Stimulated activated naive CD4-positive, alpha-beta T cell treated with Interleukin-2 at 50 U/mL for 16 hours (primary cell): ENCODE data around the gene DPYD.

Experiments used
- DNase-seq: peaks from one replicate; lab custom pipeline; 2025; lab: John Stamatoyannopoulos, UW

DPYD gene

DNA sequence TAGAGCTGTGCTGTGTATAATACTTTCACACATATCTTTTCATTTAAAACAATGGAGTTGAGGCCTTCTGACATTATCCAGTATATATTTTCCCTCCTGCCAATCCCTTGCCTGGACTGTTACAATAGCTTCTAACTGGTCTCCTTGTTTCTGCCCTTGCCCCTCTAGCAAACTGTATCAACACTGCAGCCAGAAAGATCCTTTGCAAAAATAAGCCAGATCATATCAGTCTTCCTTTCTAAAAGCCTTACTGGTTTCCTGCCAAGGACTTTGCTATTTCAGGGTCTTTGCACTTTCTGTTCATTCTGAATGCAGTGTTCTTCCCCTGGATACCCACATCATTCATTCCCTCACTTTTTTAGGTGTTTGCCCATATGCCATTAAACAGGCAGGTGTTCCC lies 829.2 kb downstream of the DPYD start:
- DNase-seq: no peak

DNA sequence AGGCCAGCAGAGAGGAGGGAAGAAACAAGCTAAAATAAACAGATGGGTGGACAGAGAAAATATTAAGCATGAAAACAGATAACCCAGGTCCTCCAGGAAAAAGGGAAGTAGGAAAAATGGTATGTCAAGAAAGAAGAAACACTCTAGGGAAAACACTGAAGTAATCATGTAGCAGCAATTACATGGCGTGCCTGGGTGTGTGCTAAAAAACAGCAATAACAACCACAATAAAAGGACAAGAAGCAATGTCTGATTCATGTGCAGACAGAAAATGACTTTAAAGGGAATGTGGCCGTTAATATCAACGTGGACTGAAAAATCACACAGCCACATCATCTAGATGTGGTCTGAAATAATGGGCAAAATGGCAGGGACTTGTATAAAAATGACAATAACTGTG lies 829.6 kb downstream of the DPYD start:
- no peak for DNase-seq

DNA sequence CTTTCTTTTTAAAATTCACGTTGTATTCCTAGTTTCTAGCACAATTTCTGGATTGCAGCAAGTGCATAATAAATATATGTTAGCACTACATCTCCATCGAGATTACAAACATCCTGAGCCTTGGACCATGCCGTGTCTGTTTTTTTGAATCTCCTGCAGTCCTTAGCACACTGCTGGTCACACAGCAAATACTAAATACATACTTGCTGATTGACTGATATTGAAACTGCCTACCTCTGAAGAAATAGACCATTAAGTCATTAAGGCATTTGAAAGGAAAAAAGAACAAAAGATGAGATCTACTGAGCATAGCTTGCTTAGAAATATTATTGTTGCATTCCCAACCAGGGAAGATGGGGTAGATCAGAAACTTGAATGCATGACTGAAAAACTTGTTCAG lies 830.1 kb downstream of the DPYD start:
- DNase-seq: no peak

DNA sequence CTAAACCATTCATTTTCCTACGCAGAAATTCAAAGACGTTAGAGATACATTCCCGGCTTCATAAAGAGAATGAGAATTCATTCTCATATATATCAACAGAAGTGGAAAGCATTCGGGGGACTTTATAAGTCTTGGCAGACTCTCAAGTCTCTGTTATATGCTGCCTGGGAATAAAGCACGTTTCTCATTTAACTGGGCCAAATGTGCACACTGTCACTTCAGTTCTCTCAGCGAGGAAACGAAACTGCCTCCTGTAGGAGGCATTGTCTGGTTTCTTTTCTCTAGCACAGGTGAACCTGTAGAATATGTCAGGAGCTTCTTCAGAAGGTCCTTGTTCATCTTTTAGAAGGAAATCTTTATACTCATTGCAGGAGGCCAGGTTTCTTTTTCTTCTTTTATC lies 831.7 kb downstream of the DPYD start:
- no peak for DNase-seq

DNA sequence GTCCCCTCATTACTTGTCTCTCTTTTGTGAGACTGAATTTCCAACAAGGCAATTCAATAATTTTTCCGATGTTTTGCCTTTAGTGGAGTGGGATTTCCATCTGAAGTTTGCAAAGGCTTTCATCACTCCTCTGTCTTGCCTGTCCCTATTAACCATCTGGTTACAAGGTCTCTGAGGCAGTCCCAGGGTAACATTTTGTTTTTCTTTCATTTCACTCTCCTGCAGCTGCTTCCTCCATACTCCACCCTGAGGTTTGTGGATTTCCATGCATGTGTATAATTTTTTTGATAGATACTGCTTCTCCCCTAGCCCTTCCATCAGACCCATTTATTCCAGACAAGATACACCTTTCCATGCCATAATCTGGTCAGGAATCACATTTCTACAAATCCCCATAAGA lies 832.4 kb downstream of the DPYD start:
- no peak for DNase-seq

DNA sequence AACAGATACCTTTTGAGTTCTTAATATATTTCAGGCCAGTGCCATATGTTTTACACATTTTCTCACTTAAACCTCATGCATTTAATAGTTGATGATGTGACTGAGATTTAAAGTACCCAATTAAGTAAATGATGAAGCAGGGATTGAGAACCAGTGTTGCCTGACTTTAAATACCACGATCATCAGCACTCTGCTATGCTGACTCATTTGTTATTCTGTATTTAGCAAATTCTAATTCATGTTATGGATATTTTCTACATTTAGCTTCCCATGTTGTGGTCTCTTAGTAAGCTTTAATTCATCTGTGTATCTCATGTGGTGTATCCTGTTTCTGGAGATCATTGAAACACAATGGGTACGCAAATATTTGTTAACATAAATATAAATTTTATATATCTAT lies 836.3 kb downstream of the DPYD start:
- no peak for DNase-seq

DNA sequence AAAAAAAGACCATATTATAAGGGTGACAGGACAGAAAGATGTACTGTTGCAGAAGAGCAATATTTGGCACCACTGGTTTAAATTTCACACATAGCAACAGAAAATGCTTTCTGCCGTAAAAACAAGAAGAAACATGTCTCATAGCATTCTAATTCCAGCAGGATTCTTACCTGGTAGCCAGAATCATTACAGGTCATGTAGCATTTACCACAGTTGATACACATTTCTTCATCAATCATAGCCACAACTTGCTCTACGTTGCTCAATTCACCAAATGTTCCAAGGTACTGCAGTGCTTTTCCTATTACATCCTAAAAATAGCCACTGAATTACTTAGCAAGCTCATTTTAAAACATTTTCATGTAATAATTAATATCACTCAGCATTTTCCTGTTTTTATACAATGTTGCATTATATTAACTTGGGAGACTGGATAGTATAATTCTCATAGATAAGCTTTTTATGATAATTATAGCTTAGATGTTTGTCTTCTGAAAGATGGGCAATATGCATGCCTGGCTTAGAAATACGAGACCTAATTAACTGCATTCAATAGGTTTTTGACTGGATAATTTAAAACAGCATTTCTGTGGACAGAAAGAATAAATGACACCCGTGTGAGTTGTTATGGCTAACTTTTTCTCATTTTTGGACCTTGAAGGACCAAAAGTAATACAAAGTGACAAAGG lies 838.5 kb downstream of the DPYD start:
- no peak for DNase-seq

DNA sequence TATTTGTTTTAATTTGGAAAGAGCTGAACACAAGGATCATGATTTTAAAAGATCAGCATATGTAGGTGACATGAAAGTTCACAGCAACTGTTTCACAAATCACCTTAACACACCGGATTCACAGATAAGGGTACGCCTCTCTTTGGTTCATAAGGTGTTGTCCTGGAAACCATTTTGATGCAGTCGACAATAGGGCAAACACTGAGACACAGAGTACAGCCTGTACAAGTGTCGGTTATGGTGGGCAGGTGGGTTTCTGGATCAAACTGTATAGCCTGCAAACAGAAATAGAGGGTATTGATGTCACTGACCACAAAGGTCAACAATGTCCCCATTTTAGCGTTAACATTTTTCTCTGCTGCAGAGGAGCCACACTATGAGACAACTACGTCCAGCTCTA lies 842.0 kb downstream of the DPYD start:
- no peak for DNase-seq

DNA sequence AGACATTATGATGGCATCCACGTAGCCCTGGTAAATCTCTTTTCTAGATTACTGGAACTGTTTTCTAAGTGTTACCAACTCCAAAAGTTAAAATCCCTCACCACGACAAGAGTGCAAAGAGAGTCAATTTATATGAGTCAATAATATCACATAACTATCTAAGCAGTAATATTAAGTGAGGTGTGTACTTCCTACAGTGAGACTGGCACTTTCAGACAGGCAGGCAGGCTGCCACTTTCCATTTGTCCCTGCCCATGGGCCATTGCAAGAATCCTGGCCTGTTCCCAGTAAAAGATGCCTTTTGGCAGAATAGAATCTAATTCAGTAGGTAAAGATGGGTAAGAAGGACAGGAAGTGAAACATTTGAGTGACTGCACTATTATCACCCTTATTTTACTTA lies 843.6 kb downstream of the DPYD start:
- no peak for DNase-seq

DNA sequence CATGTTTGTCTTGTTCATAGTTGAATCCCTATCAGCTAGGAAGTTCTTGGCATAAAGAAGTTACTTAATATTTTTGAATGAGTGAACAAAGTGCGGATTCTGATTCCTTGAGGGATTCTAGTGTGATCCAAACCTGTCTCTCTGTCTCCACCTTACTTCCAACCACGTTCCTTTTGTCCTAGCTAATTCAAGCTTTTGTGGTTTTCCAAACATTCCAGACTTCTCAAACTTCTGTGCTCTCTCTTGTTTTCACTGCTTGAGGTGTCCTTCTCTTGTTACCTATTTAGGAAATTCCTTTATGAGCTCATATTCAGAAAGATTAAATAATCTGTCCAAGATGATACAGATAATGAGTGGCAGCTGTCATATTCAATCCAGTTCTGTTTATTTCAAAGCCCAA lies 846.1 kb downstream of the DPYD start:
- no peak for DNase-seq

DNA sequence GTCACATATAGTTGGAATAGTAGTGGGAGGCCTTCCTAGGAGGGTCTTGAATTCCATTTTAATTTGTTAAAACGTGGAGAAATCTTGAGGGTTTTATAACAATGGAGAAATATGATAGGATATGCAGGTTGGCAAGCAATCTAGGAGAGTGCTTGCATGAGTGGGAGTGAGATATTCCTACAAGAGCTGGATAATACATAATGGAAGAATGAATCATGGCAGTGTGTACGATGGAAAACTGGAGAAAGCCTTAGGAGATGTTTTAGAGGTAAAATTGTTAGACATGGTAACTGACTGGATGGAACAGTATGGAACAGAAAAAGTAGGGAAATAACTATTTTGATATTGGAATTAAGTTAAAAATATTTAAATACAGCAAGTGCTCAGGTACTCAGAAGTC lies 846.9 kb downstream of the DPYD start:
- DNase-seq: no peak

DNA sequence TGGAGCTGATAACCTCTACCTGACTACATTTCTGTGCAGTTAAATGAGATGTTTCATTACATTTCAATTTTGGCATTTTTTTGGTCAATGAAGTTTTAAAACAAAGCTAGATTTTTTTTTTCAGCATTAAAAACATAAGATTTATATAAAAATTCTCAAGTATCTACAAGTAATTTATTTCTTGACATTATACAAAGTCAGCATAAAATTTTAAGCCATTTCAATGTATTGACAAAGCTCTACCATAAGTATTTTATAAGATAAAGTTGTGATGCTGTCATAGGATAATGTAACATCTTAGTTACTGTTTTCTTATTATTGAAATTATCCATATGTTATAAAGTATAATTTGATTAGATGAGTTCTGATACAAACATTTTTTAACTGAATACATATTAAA lies 847.7 kb downstream of the DPYD start:
- DNase-seq: no peak

DNA sequence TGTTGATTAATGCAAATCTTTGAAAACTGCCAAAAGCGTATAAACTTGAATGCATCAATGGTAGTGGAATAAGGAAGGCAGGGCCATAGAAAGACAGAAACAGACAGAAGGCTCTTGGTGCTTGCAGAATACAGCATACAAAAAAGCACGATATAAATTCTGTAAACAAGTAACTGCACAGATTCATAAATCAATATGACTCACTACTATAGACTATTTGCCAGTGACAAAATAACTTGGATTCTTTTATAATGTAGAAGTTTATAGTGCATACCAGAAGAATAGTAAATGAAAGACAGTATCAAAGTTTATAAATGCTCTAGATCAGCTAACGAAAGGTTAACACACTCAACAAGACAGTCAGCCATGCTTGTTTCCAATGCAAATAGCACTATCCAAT lies 849.7 kb downstream of the DPYD start:
- DNase-seq: no peak

DNA sequence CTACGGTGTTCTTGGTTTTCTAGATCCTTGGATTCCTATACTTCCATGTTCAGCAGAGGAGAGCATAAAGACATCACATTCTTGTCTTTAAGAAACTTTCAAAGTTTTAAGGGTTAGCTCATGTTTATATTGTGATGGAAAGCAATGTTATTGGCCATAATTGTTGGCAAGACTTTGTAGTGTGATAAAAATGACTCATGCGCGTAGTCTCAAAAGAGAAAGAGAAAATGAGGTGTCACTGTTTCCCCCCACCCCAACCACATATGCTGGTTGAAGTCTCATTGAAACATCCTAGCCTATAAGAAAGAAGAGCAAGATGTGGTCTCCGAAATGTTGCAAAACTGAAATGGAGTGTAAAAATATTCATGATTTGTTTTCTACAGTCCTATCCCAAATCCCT lies 850.5 kb downstream of the DPYD start:
- DNase-seq: no peak

DNA sequence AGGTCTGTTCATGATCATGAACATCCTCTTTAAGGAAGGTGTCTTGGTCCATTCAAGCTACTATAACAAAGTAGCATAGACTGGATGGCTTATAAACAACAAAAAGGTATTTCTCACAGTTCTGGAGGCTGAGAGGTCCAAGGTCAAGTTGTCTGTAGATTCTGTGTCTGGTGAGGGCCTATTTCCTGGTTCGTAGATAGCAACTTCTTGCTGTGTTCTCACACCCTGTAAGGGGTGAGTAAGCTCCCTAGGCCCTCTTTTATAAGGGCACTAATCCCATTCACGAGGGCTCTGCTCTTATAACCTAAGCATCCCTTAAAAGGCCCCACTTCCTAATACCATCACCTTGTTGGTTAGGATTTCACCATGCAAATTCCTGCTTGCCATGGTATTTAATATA lies 851.5 kb downstream of the DPYD start:
- no peak for DNase-seq

DNA sequence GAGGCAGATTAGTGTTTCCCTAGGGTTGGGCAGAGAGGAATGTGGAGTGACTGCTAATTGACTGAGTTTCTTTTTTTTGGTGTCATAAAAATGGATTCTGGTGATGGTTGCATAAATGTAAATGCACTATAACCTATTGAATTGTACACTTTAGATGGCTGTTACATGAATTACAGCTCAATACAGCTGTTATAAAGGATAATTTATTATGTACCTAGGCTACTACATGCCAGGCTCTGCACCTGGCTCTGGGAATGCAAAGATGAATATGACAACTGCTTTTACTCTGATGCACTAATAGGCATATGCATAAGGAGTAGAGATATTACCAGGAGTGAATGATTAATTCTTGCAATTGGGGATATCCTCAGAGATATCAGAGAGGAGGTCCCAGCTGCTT lies 854.0 kb downstream of the DPYD start:
- no peak for DNase-seq

DNA sequence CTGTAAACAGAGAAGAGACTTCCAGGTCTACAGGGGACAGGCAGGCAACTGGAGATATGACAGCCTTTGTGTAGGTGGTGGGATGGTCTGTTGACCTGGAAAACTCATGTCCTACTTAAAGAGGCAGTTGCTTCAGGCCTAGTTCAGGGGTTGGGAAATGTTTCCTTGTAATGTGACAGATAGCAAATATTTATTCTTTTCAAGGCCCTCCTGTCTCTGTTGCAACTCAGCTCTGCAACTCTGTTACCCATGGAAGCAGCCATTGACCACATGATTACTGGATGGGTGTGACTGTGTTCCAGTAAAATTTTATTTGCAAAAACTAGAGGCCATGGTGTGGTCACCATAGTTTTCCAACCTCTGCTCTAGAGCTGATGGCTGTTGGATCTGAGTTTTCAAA lies 857.3 kb downstream of the DPYD start:
- DNase-seq: no peak

DNA sequence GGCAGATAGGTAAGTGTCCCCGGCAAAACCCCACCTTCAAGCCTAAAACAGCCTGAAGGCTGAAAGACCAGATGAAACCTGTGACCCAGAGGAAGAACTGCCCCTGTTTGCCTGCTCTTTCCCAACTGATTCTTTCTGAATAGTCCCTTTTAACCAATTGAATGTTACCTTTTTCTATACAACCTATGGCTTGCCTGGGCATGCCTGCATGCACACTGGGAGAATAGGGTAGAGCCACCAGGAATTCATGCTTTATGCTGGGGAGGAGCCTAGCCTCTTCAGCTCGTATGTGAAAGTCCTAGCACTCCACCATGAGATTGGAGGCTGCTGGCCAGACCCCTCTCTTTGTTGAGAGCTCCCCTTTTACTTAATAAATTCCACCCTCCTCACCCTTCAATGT lies 859.2 kb downstream of the DPYD start:
- DNase-seq: no peak

DNA sequence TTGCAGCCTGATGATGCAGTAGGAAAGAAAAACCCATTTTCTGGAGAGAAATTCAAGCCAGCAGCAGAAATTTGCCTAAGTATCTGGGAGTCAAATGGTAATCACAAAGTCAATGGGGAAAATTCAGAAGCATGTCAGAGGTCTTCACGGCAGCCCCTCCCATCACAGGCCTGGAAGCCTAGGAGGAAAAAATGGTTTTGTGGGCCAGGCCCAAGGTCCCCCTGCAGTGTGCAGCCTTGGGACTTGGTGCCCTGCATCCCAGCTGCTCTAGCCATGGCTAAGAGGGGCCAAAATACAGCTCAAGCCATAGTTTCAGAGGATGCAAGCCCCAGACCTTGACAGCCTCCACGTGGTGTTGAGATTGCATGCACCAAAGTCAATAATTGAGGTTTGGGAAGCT lies 864.4 kb downstream of the DPYD start:
- DNase-seq: no peak

DNA sequence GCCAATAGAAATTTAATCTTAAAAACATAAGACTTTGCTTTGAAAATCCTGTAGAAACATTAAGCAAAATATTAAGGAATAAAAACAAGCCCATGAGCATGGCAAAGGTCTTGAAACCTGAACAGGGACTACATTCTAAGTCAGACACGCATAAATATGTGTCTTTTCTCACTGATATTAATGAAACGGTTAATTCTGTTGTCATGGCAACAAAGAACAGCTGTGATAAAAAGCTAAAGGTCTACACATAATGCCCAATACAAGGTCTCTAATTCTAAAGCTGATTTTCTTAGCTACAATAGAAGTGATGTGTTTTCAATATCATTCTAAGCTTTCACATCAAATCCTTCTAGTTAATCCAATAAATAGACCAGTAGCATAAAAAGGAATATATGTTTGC lies 867.6 kb downstream of the DPYD start:
- DNase-seq: no peak

DNA sequence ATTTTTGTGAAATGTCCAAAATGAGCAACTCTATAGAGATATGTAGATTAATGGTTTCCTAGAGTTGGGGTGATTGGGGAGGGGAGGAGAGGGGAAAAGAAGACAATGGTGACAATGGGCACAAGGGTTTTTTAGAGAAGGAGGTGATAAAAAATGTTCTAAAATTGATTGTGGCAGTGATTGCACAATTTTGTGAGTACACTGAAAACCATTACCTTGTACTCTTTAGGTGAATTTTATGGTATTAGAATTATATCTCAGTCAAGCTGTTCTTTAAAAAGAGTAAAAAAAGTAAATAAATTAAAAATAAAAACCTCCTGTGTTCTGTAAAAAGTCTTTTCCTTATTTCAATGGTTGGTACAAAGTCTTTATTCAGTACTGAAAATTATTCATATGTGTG lies 869.0 kb downstream of the DPYD start:
- no peak for DNase-seq

DNA sequence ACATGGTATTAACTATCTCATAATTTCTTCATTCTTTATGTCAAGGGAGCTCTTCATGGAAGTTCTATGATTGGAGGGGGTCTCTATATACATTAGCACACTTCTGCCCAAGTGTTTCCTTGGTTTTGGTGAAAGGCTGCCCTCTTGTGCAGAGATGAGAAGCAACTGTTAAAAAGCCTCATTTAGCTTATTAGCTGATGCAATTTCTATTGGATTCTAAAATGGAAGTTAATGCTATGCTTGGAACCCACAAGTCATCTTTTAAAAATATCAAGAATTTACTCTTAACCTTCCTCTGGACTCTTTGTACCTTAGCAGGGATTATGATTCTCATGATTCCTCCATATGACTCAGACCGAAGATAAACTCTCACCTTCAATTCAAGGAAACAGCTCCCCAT lies 870.3 kb downstream of the DPYD start:
- DNase-seq: no peak

DNA sequence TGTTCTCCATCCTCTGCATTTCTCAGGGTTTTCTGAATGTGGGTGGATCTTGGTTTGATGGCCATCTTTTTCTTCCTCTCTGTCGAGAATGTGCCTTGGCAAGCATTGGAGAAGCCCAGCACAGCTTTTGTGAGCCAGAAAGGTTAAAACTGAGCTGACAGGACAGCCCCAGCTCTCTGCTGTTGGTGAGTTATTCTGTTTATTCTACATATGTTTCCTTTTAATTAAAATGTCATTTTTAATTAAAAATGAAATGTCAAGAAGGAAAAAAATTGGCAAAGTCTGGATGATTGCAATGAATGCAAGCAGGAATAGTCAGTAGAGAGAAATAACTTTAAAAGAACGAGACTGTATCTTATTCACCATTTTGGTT lies 873.4 kb downstream of the DPYD start:
- DNase-seq: no peak

DNA sequence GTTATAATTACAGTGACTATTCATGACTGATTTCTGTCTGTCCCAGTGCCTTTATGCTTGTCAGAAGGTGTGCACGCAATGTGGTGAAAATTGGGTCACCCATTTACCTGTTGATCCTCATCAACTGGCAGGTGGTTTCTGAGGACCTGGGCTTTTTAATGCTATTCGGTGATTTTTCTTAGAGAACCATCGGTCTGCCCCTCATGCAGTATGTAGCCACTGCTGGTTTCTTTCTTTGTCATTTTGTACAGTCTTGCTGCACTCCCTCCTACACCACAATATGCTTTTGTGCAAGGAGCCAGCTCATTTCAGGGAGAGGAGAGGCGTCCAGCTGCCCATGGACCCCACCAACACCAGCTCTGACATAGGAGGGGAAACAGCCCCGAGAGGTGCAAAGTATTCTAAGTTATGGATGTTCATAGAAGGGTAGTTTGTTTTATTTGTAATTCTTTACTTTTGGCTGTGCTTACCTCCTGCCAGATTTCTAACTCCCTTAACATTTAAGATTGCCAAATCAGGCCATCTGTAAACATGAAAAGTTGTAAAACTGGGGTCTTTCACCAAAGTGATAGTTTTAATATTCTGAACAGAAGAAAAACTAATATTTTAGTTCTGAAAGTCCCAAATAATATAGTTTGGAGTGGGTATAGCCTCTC lies 873.9 kb downstream of the DPYD start:
- no peak for DNase-seq
